Endothelial cell of umbilical vein (primary cell): Measurements from ENCODE around the gene PRSS36. TPM values are rescaled to one million over a fixed set of nuclear protein-coding genes. Genes with fewer than 3 reads are reported as not detected.

ENCODE experiments used
- BruUV-seq: library from RNA; stranded (reverse); fragments of 400-500 nt; replicated peaks from 2 replicates; lab custom pipeline; 2021; lab: Mats Ljungman, UMichigan
- CTCF ChIA-PET: fragments of 300-600, 350-600 bp; sonication (Branson Sonifier 250); formaldehyde crosslinking; loops from one replicate; lab custom pipeline; 2021; ENCODE audit warnings: antibody characterized with exemption, inconsistent platforms; lab: Charles Lee
- POLR2A ChIA-PET: fragments of 300-600, 350-600 bp; sonication (Branson Sonifier 250); formaldehyde crosslinking; loops from one replicate; lab custom pipeline; 2021; ENCODE audit warnings: antibody characterized with exemption, inconsistent platforms; lab: Charles Lee
- DNase-seq: peaks from one replicate; pipeline ENCODE4 v3.0.0-alpha.2; 2011; ENCODE audit warnings: low read depth, low spot score
- FAIRE-seq: peaks from 2 replicates; lab custom pipeline; 2011; peaks lifted over from hg19 to GRCh38; lab: Jason Lieb, UNC
- H2AFZ ChIP-seq: 2 replicates; pipeline ENCODE4 v1.6.0; 2012; ENCODE audit warnings: low read depth, low read length, control low read depth, inconsistent platforms
- H3K27ac ChIP-seq: 2 replicates; pipeline ENCODE4 v1.5.1; 2011; ENCODE audit warnings: low read depth, mild to moderate bottlenecking, control low read depth, low read length, moderate library complexity; ENCODE audit not compliant: insufficient read depth
- H3K27me3 ChIP-seq, 2 experiments: 2 replicates each; pipeline versions ENCODE4 v1.6.0 to v1.6.1; 2011; ENCODE audit warnings: low read length in 2 of 2, mixed read lengths in 1 of 2; ENCODE audit not compliant: control insufficient read depth in 2 of 2, insufficient read depth in 2 of 2
- H3K36me3 ChIP-seq, 2 experiments: 2 replicates in 1 of 2; 3 replicates in 1 of 2; pipeline ENCODE4 v1.5.1; 2011; ENCODE audit warnings: low read length in 2 of 2, mild to moderate bottlenecking in 1 of 2, moderate library complexity in 1 of 2; ENCODE audit not compliant: control insufficient read depth in 2 of 2, insufficient read depth in 2 of 2; ENCODE audit errors: extremely low read depth in 1 of 2
- H3K4me1 ChIP-seq: 3 replicates; pipeline ENCODE4 v1.5.1; 2011; ENCODE audit warnings: mild to moderate bottlenecking, low read length; ENCODE audit not compliant: control insufficient read depth, insufficient read depth; ENCODE audit errors: extremely low read depth
- H3K4me2 ChIP-seq: 2 replicates; pipeline ENCODE4 v1.6.1; 2011; ENCODE audit warnings: low read length, control low read depth, mixed read lengths; ENCODE audit not compliant: insufficient read depth
- H3K4me3 ChIP-seq, 3 experiments: fragments of 200-600 bp in 1 of 3; sonication (generic), shearing (Covaris generic) in 1 of 3; replicated peaks in 1 of 3; 2 replicates each; pipeline ENCODE4 v1.5.1; 2011 to 2016; ENCODE audit warnings: control low read depth in 3 of 3, low read length in 3 of 3, mild to moderate bottlenecking in 2 of 3, inconsistent platforms in 1 of 3, low read depth in 1 of 3, moderate library complexity in 1 of 3; ENCODE audit not compliant: insufficient read depth in 1 of 3
- H3K79me2 ChIP-seq: 2 replicates; pipeline ENCODE4 v1.6.0; 2012; ENCODE audit warnings: low read length, inconsistent platforms; ENCODE audit not compliant: control insufficient read depth, insufficient read depth
- H3K9ac ChIP-seq: replicated peaks from 2 replicates; pipeline ENCODE3; 2011; ENCODE audit warnings: low read length, control low read depth; ENCODE audit not compliant: insufficient read depth; ENCODE audit errors: extremely low read depth
- H3K9me1 ChIP-seq: replicated peaks from 3 replicates; pipeline ENCODE4 v1.6.0; 2011; ENCODE audit warnings: mild to moderate bottlenecking, low read length; ENCODE audit not compliant: control insufficient read depth, insufficient read depth; ENCODE audit errors: extremely low read depth
- H3K9me3 ChIP-seq: replicated peaks from 2 replicates; pipeline ENCODE4 v1.5.1; 2012; ENCODE audit warnings: low read length, inconsistent platforms; ENCODE audit not compliant: control insufficient read depth, insufficient read depth
- H4K20me1 ChIP-seq: replicated peaks from 2 replicates; pipeline ENCODE3; 2011; ENCODE audit warnings: mild to moderate bottlenecking, low read length; ENCODE audit not compliant: control insufficient read depth, insufficient read depth; ENCODE audit errors: extremely low read depth
- CTCF ChIP-seq, 2 donors: IDR thresholded peaks; 1 replicate in 1 of 2; 2 replicates in 1 of 2; pipeline ENCODE4 v1.5.1; 2011; ENCODE audit warnings: low read length in 2 of 2, mild to moderate bottlenecking in 2 of 2, moderate library complexity in 2 of 2, control low read depth in 1 of 2, inconsistent platforms in 1 of 2, low read depth in 1 of 2; ENCODE audit not compliant: insufficient read depth in 1 of 2; ENCODE audit errors: extremely low read depth in 1 of 2
- EZH2 ChIP-seq: IDR thresholded peaks from 2 replicates; pipeline ENCODE4 v1.6.1; 2012; ENCODE audit warnings: borderline replicate concordance, low read depth, mild to moderate bottlenecking, moderate library complexity, low read length, inconsistent platforms; ENCODE audit not compliant: severe bottlenecking
- FOS ChIP-seq: IDR thresholded peaks from 2 replicates; pipeline ENCODE4 v1.6.1; 2011; ENCODE audit warnings: mild to moderate bottlenecking, low read length, moderate library complexity, borderline replicate concordance; ENCODE audit not compliant: insufficient read depth
- GATA2 ChIP-seq: IDR thresholded peaks from 2 replicates; pipeline ENCODE4 v1.7.0; 2011; ENCODE audit warnings: low read depth, mild to moderate bottlenecking, moderate library complexity, mixed read lengths, low read length; ENCODE audit not compliant: insufficient read length, insufficient read depth
- JUN ChIP-seq: IDR thresholded peaks from 2 replicates; pipeline ENCODE4 v1.6.1; 2011; ENCODE audit warnings: borderline replicate concordance, low read depth; ENCODE audit not compliant: insufficient read length, insufficient read depth
- MYC ChIP-seq: IDR thresholded peaks from one replicate; pipeline ENCODE4 v1.6.1; 2011; ENCODE audit warnings: mild to moderate bottlenecking, low read depth, low read length
- POLR2A ChIP-seq: IDR thresholded peaks from 2 replicates; pipeline ENCODE4 v1.6.1; 2012; ENCODE audit warnings: low read depth, mild to moderate bottlenecking, control low read depth, low read length
- POLR2AphosphoS5 ChIP-seq: IDR thresholded peaks from 2 replicates; pipeline ENCODE4 v1.6.1; 2012; ENCODE audit warnings: low read depth, mild to moderate bottlenecking, control low read depth, low read length, moderate library complexity; ENCODE audit not compliant: insufficient read depth
- dilution Hi-C: fragments of 300-500 bp; cut with MboI; formaldehyde crosslinking; loops from one replicate; pipeline ENCODE4 v1.15.0; 2019; ENCODE audit warnings: low sequenced_read_pairs; ENCODE audit not compliant: extremely low pct_ligation_motif_present
- intact Hi-C: fragments of 100-400 bp; cut with micrococcal nuclease; formaldehyde crosslinking; loops from one replicate; pipeline ENCODE4 v1.10.0; 2022
- polyA plus RNA-seq, 4 experiments: library from polyadenylated mRNA; depleted of rRNA in 3 of 4; stranded (reverse) in 3 of 4; unstranded in 1 of 4; fragments of >200 nt; gene quantifications; 2 replicates each; pipeline versions ENCODE4 v1.2.1 to v1.2.3, GENCODE V29; 2011 to 2012; ENCODE audit warnings: missing spikeins in 1 of 4
- total RNA-seq: library from RNA; stranded (reverse); gene quantifications from 2 replicates; pipeline ENCODE4 v1.2.3, GENCODE V29; 2021
- TF ChIP-seq, protein P1 (sequence below): IDR thresholded peaks from 2 replicates; pipeline ENCODE4 v1.6.1; 2011; ENCODE audit not compliant: insufficient read depth, insufficient read length

The PRSS36 gene
- total and polyA plus RNA-seq, 2 donors (not counting 3 experiments of a cell fraction or from before 2014, with no cell fraction given) = 0.57 TPM; not detected in 1

DNA sequence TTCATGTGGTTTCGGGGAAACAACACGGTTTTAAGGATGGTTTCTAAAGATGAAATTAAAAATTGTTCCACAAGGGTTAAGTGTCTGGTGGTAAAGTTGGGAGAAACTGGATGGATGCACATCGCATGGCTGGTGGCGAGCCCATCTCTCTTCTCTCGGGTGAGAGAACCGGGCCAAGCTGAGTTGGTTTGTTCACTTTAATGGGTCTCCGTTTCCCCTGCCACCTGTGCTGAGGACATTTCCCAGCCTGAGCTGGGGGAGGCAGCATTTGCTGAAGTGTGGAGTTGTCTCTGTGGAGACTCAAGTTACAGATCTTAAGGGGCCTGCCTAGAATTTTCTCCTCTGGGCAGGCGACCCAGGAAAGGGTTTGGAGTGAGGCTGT is 37.9 kb upstream of the PRSS36 start:
- FAIRE-seq (no peak), DNase-seq (no peak)
- Histone ChIP-seq H2AFZ (no peak overlapping the region), H3K4me2 (no peak overlapping the region), H3K4me3 (no peak overlapping the region), H3K9me3 (no peaks in the 10 kb centered on the region), H4K20me1 (peaks cover 18% of the 10 kb centered on the region), H3K9me1 (no peaks in the 10 kb centered on the region), H3K27me3 (no peaks in the 10 kb centered on the region), H3K27ac (no peak overlapping the region), H3K79me2 (peaks cover 80% of the 10 kb centered on the region), H3K36me3 (peaks cover 76% of the 10 kb centered on the region in 2 experiments), H3K9ac (no peak overlapping the region), H3K4me1 (peaks cover 5% of the 10 kb centered on the region)
- TF ChIP-seq, protein P1, sequence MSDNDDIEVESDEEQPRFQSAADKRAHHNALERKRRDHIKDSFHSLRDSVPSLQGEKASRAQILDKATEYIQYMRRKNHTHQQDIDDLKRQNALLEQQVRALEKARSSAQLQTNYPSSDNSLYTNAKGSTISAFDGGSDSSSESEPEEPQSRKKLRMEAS = no peak
- TF ChIP-seq MYC (no peak), POLR2AphosphoS5 (no peak), EZH2 (no peak), GATA2 (no peak), POLR2A (peak; percentile 27)
- dilution Hi-C loops = no loop called here
- CTCF ChIA-PET = no interaction called here
- POLR2A ChIA-PET = no interaction called here
- intact Hi-C loops = no loop called here
- no TSS peak for BruUV-seq

DNA sequence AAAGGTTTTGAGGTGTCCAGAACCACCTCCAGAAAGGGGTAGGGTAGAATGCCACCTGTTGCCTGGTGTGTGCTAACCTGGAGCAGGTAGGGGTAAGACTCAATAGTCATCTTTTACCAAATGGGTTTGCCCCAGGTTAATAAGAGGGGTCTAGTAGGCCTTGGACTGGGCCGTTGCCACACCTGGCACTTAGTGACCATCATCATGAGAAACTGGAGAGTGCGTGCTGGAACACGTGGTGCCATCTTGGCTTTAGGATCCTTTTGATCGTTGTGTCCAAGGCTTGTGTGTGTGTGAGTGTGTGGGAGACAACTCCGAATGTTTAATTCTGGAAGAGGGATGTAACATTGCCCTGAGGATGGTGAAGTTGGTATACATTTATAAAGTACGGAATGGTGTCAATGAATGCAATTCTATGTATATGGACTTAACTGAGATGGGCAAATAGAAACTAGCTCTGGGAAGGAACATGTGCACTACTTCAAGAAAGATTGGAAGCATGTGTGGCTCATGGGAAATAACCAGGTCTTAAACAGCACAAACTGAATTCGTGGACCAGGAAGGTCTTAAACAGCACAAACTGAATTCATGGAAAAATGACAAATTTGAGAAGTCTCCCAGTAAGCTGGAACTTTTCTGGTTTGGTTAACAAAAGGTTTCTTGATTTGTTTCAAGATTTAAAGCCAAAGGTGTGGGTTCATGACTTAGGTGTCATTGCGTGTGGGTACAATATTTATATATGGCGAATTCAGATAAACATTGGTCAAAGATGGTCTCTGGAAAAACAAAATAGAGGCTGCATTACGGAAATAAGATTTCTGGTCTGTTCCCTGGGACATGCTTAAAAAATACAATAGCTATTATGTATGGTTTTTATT is 37.3 kb upstream of the PRSS36 start:
- POLR2A ChIA-PET = no interaction called here
- FAIRE-seq = no peak

More for the DNA sequence above, 37.3 kb upstream of the PRSS36 start:
- H3K27me3 ChIP-seq = no peaks in the 10 kb centered on the region
- peaks cover 86% of the 10 kb centered on the region for H3K79me2 ChIP-seq
- no peak overlapping the region for H3K27ac ChIP-seq
- H4K20me1 ChIP-seq = peaks cover 18% of the 10 kb centered on the region
- CTCF ChIA-PET = no interaction called here
- H3K9me1 ChIP-seq = no peaks in the 10 kb centered on the region
- dilution Hi-C loops (no loop called here), intact Hi-C loops (no loop called here)
- H2AFZ ChIP-seq = no peak overlapping the region
- H3K4me2 ChIP-seq = no peak overlapping the region
- TF ChIP-seq GATA2 (no peak), POLR2A (no peak), MYC (no peak), FOS (no peak), JUN (no peak), CTCF (IDR thresholded peaks at IDR 0.05; ENCODE audit: extremely low read depth in 1 of 2, insufficient read depth in 1 of 2, low read depth in 1 of 2, low read length in 2 of 2) (no peak), POLR2AphosphoS5 (no peak), EZH2 (no peak)
- TF ChIP-seq, protein P1 = no peak
- no TSS peak for BruUV-seq
- peaks cover 75 to 80% of the 10 kb centered on the region in 2 experiments for H3K36me3 ChIP-seq
- DNase-seq = no peak
- H3K4me3 ChIP-seq = no peak overlapping the region
- H3K9me3 ChIP-seq = no peaks in the 10 kb centered on the region
- peaks cover 11% of the 10 kb centered on the region for H3K4me1 ChIP-seq
- no peak overlapping the region for H3K9ac ChIP-seq
